HT1080 (cell line): ENCODE measurements around the gene P2RY14. TPM values are rescaled to one million over a fixed set of nuclear protein-coding genes. Genes with fewer than 3 reads are reported as not detected.
A peak's percentile ranks its signal among the peaks of the same experiment; 100 is the strongest.
"Not testable (repeated sequence)": the region's sequence is repeated elsewhere in the genome, so short reads cannot be mapped to it uniquely, and the experiment has no call there.

Experiments used
- DNase-seq: peaks from one replicate; pipeline ENCODE4 v3.0.0-alpha.2; 2015; ENCODE audit warnings: low read depth
- total RNA-seq: library from RNA; depleted of rRNA; stranded (reverse); fragments of >200 nt; shearing (Covaris generic); gene quantifications from 2 replicates; pipeline ENCODE4 v1.2.3, GENCODE V29; 2014

Gene P2RY14
- total RNA-seq, 1 experiment from 2014 or later: not detected

DNA sequence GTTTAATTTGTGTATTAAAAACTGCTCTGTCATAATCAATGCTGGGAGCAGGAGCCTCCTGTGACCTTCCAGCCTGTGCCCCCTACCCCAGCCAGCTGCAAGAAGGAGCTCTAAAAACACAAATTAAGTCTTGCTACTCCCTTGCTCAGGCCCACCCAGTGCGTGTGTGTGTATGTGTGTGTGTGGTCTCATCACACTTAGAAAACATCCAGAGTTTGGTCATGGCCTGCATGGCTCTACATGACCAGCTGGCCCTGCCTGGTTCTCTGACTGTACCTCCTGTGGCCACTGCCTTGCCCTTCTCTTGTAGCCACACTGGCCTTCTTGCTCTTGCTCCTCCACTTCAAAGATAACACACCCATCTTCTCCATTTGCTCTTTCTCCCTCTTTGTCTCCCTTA, 13.7 kb downstream of the P2RY14 start:
- no peak for DNase-seq

DNA sequence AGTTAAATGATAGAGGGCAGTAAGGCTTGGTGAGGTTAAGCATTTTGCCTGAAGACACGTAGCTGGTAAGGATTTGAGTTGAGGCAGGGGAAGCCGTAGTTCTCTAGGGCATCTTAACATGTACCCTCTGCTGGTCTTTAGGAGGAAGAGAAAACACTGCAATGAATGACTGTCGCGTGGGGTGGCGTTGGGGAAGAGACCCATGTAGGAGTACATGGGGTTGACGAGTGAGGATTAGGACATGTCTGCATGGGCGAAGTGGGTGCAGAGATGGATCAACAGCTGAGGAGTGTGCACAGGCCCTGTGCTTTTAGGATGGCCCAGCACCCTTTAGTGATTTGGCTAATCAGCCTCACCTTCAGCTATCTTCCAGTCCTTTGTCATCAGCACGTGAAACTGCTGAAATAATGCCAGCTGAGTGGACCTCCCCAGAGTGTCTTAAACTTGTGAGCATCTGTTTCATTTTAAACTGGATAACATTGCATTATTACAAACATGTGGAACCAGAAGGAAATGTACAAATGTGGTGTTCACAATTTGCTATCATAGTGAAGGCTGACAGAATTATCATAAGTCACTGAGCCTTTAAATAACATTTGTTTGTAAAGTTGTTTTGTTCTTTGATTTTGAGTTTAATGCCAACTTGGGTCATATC, 15.3 kb downstream of the P2RY14 start:
- no peak for DNase-seq

DNA sequence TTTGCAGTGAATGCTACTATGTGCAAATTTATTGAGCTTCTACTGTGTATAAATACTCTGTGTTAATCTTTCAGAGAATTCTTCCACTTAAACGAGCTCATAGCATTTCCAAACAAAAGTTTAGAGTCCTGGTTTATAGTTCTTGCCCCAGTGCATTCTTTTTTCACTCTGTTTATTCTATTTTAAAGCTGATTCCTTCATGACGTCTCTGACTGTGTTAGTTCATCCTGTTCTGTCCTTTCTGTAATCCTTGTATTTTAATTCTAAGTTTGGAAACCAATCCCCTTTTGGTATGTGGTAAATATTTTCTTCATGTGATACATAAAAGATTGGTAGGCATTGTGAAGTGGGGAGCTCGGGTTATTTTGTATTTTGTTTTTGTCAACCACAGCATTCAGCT, 18.7 kb downstream of the P2RY14 start:
- DNase-seq: no peak

DNA sequence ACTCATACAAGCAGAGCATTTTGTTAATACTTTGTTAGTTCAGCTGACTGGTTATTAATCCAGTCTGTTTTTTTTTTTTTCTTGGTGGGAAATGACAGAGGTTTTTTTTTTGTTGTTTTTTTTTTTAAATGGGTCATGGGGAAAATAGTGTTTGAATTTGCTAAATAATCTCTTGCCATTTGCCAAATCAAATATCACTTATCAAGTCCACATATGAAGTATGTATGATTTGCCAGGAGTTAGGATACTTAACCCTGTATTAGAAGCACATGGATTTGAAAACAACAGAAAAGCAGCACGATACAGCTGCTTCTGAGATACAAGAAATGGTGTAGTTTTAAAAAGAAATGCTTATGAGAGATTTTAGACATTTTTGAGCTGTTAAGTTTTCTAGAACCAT, 21.6 kb downstream of the P2RY14 start:
- no peak for DNase-seq

DNA sequence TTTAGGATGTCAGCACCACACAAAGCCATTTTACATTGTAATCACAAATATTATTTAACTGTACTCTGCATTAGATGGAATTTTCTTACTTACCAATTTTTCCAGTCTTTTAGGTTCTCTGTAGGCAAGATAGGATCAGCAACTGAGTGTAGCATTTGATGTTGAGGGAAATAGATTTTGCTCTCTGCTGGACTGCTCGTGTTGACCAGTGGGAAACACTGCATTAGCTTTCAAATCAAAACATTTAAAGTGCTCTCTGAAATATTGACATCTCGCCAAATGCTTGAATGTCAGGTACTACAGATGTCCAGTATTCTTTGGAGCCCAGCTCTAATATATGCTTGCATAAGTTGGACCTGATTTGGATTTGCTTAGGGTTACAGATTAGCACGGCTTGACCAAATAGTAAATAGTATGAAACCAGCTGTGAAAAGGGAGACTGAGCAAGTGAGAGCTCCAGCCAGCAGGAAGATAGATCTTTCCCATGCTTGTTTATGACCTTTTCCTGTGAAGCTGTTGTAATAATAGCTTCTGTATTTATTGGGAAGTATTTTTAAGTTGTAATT, 29.5 kb downstream of the P2RY14 start:
- no peak for DNase-seq

DNA sequence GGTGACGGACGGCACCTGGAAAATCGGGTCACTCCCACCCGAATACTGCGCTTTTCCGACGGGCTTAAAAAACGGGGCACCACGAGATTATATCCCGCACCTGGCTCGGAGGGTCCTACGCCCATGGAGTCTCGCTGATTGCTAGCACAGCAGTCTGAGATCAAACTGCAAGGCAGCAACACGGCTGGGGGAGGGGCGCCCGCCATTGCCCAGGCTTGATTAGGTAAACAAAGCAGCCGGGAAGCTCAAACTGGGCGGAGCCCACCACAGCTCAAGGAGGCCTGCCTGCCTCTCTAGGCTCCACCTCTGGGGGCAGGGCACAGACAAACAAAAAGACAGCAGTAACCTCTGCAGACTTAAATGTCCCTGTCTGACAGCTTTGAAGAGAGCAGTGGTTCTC, 36.3 kb downstream of the P2RY14 start:
- DNase-seq: not testable (repeated sequence)

DNA sequence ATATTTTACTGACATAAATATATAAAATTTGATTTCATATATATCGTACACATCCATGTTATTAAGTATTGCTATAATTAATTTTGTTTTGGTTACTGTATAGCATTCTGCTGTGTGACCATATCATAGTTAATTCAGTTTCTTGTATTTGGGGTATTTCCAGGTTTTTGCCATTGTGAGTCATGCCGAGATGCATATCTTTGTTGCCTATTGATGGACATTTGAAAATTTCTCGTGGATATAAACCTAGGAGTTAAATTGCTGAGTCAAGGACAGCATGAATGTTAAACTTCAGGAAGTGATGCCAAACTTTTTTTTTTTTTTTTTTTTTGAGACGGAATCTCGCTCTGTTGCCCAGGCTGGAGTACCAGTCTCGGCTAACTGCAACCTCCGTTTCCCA, 41.6 kb downstream of the P2RY14 start:
- peak; percentile 18 for DNase-seq

DNA sequence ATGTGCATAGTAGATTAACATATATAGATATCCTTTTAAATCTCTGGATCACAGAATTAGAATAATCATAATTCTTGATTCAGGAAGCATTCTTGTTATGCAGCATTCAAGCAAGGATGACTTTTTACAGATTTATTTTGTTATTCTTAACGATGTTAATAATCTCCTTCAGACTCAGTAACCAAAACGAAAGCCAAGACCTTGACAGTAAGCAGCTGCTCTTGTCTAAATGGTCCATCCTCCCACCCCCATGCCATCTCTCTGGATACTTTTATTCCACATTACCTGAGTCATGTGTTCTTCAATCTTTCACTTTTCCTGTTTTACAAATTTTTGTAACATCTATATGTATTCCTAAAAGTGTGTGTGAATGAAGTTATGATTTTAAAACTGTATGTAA, 42.0 kb downstream of the P2RY14 start:
- no peak for DNase-seq

DNA sequence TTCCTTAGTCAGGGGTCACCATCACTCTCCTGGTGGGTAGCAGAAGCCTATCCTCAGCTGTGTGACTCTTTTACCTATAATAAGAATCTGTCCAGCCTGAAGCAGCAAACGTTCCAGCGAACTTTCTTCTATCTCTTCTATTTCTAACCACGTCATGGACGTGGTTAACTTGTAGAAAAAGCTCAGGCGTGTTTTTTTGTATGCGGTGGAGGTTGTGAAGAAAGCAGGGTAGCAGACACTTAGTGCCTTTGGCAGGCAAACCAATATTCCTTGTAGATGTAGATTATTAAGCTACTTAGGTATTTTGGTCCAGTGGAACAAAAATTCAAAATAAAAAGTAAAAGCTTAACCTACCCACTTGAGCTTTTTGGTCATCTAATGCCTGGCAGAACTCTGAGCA, 43.5 kb downstream of the P2RY14 start:
- DNase-seq: no peak

DNA sequence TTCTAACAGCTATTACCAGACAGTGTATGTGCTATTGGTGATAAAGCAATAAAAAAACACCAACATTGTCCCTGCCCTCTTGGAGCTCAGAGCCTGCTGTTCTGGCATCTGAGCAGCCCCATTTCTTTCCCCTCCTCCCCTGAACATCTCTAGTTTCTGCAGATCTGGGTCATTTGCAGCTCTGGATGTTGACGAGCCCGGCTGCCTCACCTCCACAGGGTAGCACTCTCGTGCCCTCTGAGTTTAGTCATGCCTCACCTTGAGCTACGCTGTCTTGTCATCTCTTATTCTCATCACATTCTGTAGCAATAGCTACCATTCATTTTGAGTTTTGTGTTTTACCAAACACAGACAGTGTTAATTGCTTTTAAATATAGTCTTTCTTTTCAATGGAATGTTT, 45.4 kb downstream of the P2RY14 start:
- no peak for DNase-seq

DNA sequence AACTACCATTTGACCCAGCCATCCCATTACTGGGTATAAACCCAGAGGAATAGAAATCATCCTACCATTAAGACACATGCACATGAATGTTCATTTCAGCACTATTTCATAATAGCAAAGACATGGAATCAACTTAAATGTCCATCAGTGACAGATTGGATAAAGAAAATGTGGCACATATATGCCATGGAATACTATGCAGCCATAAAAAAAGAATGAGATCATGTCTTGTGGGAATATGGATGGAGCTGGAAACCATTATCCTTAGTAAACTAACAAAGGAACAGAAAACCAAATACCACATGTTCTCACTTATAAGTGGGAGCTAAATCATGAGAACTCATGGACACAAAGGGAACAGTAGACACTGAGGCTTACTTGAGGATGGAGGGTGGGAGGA, 45.9 kb downstream of the P2RY14 start:
- not testable (repeated sequence) for DNase-seq

DNA sequence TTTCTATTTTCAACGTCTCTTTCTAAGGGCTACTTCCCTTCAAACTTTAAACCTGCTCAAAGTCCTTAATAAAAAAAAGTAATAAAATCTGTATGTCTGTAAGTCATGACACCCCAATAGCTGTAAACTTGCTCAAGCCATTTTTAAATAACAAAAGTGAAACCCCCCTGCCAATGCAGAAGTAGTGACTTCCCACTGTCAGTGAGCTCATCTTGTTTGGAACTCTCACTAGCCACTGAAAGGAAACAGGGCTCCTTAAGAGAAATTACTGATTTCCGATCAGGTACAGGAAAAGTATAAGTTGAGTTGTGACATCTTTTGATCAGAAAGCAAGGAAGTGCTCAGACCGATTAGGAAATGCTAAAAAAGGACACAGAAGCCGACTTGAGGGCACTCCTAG, 47.7 kb downstream of the P2RY14 start:
- no peak for DNase-seq

DNA sequence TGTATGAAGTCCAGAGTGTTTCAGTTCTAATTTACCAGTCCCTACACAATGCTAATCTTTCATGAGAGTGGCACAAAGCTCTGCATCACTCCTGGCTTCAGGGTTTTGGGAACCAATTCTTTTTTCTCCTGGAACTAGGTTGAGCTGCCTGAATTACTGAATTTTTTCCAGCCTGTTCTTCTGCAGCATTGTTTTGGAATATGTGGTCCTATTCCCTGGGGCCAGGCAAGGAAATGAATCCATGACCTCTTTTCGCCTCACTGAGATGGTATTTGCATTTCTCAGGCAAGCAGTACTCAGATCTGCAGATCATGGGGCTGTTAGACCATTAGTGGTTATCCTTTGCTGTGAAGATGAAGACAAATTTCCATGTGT, 49.7 kb downstream of the P2RY14 start:
- peak; percentile 57 for DNase-seq

DNA sequence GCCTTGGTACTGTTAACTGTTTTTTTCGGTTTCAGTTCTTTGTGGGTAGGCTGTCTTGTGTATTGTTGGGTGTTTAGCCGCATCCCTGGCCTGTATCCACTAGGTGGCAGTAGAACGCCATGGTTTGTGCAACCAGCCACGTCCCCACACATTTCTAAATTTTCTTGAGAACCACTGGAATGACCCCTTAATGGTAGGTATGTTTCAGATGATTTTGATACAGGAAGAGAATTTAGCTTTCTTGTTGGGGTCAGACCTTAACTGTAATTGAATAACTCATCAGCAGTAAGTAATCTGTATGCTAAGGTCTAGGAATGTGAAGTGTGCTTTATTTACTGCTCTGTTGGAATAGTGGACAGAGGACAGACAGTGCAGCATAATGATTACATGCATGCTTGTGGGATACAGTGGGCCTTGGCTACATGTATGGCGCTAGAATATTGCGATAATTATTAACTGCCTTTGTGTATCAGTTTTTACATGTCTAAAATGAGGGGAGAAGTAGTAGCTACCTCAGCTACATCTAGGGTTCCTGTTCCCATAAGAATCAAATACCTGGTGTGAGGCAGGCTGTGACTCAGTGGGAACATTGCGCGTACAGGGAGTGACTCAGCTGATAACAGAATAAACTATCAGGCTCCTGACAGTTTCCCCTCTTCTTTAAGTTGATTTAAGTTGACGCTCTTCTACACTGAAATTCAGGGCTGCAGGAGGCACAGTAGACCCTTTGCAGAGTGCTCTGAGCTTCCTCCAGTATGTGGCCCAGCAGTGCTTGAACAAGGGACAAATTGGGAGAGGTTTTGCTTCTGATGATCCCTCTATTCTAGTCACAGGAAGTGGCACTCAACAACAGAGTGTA, 50.3 kb downstream of the P2RY14 start:
- DNase-seq: peak; percentile 86

DNA sequence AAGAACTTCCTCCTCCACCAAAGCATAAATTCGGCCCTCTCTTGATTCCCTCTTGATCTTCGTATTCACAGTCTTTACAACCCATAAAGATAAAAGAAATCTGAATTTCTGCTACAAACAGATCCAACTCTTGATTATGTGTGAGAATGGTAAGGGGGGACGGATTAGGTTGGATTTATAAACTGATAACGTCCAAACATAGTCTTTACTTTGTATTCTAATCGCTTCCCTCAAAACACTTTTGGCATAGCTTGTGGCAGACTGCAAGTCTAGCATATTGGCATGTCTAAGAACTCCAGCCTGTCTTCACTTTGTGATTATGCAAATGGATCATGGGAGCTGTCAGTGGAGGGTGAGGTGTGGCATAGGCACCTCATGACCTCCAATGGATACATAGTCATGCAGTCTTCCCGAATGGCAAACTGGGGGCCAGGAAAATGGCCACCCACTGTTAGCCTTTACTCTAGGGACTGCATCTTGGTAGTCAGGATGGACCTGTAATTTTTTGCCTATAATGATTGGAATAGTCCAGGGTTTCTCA, 51.0 kb downstream of the P2RY14 start:
- DNase-seq: no peak

DNA sequence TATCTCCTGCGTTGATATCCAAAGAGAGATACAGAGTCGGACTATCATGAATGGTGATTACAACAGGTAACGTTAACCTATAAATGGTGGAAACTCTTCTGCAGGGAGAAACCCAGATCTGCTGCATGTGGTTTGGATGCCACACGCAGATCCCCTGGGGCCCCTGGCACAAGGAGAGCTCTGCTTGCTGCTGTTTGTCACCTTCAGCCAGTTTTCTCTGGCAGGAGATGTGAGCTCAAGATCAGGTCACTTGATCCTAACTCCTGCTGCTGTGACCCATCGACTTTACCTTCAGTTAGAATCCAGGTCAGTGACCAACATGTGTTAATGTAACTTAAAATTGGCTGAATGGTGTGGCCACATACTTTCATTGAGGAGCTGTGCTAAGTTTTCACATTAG, 51.5 kb downstream of the P2RY14 start:
- no peak for DNase-seq

DNA sequence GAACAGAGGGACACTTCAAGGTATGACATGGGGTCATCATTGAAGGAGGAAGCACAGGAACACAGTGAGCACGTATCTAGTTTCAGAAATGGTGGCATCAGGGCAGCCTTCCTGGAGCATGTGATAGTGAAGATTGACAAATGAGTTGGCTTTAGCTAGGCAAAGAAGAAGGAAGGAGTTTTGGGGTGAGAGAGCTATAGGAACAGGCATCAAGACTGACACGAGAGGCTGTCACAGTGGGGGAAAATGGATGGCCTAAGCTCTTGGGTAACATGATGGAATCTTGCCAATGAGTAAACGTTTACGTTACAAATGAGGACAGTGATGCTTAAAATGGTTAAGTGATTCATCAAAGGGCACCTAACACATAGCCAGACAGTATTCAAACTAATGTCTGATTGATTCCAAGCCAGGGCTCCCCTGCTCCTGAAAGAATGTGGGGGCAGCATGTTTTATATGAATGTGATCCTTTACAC, 52.2 kb downstream of the P2RY14 start:
- peak; percentile 87 for DNase-seq

DNA sequence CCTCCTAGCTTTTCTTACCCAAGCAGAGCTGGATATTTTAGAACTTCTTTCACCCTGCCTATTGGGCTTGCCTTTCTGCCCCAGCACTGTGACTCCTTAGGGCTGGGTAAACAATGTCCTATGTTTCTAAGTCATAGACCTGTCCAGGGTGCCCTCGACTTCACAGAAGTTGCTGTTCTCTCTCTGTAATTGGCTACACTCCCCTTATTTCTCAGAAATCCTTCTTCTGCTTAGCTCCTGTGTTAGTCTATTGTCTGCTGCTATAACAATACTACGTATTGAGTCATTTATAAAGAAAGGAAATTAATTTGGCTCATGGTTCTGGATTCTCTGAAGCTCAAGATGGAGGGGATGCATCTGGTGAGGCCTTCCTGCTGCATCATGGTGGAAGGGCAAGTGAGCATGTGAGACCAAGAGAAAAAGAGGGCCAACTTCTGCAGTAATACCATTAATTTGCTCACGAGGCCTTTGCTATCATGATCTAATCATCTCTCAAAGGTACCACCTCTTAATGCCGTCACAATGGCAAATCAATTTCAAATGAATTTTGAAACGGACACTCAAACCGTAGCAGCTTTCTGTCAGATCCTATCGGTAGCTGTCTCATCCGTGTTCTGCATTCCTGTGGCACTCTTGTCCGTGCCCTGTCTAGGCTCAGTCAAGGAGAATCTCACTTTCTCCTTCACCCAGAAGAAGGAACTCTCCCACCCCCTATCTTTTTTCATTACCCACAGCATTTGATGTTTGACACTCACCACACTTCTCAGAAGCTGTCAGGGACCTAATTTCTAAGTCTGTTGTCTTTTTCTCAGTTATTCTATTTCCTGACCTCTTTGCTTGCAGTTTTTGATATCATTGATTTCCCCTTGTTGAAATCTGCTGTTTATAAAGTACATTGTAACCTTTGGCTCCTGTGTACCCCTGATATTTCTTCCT, 53.0 kb downstream of the P2RY14 start:
- DNase-seq: no peak

DNA sequence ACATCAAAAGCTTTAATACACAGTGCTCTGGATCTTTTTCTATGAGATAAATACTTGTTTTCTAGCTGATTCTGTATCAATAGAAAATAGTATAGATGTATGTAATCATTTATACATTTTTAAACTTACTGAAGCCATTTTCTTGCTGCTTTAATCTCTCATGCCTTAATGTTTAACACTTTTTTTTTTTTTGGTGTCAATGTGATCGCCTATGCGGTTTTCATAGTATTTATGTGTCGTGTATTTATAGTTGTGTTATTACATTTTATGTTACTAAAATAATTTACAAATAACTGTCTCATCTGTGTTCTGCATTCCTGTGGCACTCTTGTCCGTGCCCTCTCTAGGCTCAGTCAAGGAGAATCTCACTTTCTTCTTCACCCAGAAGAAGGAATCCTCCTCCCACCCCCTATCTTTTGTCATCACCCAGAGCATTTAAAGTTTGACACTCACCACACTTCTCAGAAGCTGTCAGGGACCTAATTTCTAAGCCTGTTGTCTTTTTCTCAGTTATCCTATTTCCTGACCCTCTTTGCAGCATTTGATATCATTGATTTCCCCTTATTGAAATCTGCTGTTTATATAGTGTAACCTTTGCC, 54.0 kb downstream of the P2RY14 start:
- no peak for DNase-seq

DNA sequence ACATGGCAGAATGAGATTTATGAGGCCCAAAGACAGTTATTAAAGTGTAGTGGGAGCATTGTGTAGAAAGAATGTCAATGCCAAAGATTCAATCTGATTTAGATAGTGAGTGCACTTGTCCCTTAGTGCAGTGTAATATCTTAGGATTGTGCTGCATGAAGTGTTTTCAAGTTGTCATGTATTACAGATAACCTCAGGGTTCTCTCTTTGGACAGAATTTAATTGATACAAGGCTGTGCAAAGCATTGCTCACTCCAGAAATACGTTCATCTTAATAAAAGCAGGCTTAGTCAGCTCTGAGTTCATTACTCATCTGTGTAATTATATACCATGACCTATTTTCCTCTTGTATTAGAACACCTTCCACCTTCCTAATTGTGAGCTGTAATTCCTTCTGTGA, 59.3 kb downstream of the P2RY14 start:
- DNase-seq: peak; percentile 82

DNA sequence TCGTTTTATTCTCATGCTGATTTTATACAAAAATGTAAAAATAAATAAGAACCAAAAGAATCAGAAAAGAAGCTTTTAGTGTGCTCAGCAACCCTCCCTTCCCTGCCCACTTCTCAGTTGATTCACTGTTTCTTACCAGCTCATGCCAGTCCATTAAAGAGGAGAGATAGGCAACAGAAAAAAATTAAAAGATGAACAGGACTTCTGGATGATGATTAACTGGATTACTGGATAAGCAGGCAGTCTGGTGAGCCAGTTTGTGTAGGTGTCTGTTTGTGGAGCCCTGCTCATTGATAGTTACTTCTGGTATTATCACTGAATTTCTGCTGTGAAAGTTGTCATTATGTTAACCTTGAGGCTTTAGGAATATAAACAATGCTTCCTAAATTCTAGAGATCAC, 60.2 kb downstream of the P2RY14 start:
- no peak for DNase-seq
